Neuronal stem cell (in vitro differentiated cells): ENCODE measurements around the gene PRR12.

Source experiments
- DNase-seq: peaks from one replicate; pipeline ENCODE4 v3.0.0-alpha.2; 2013; ENCODE audit warnings: low spot score
- H2AFZ ChIP-seq: one replicate; pipeline ENCODE4 v1.6.1; 2013; ENCODE audit warnings: mild to moderate bottlenecking, low read length, inconsistent platforms
- H2AK5ac ChIP-seq: 2 replicates; pipeline ENCODE4 v1.6.1; 2013; ENCODE audit warnings: low read depth, mild to moderate bottlenecking, inconsistent platforms, low read length, moderate library complexity, mixed read lengths
- H2BK120ac ChIP-seq: 2 replicates; pipeline ENCODE4 v1.6.1; 2013; ENCODE audit warnings: low read depth, mild to moderate bottlenecking, inconsistent platforms, low read length, moderate library complexity, mixed read lengths
- H2BK12ac ChIP-seq: one replicate; pipeline ENCODE4 v1.6.1; 2013; ENCODE audit warnings: low read length, inconsistent platforms
- H2BK15ac ChIP-seq: 2 replicates; pipeline ENCODE4 v1.6.1; 2013; ENCODE audit warnings: mild to moderate bottlenecking, low read length, inconsistent platforms, mixed read lengths
- H2BK5ac ChIP-seq: one replicate; pipeline ENCODE4 v1.6.1; 2013; ENCODE audit warnings: inconsistent platforms, mild to moderate bottlenecking, low read length, moderate library complexity
- H3K14ac ChIP-seq: one replicate; pipeline ENCODE4 v1.6.1; 2013; ENCODE audit warnings: low read length, inconsistent platforms
- H3K18ac ChIP-seq: 2 replicates; pipeline ENCODE4 v1.6.1; 2013; ENCODE audit warnings: low read length, inconsistent platforms
- H3K23ac ChIP-seq: 2 replicates; pipeline ENCODE4 v1.6.1; 2013; ENCODE audit warnings: low read depth, mild to moderate bottlenecking, mixed read lengths, low read length, inconsistent platforms; ENCODE audit not compliant: poor library complexity
- H3K27ac ChIP-seq: replicated peaks from 3 replicates; pipeline ENCODE4 v1.5.1; 2013; ENCODE audit warnings: low read length, inconsistent platforms
- H3K27me3 ChIP-seq, 3 experiments: 2 replicates each; pipeline ENCODE4 v1.6.1; 2013; ENCODE audit warnings: low read length in 3 of 3, mild to moderate bottlenecking in 2 of 3, inconsistent platforms in 1 of 3, low read depth in 1 of 3, mixed read lengths in 1 of 3, moderate library complexity in 1 of 3; ENCODE audit not compliant: control insufficient read depth in 3 of 3, insufficient read depth in 3 of 3
- H3K36me3 ChIP-seq, 2 donors: replicated peaks in 1 of 2; 2 replicates each; pipeline ENCODE4 v1.6.1; 2013; ENCODE audit warnings: low read length in 2 of 2; ENCODE audit not compliant: control insufficient read depth in 2 of 2, insufficient read depth in 2 of 2
- H3K4ac ChIP-seq: 2 replicates; pipeline ENCODE4 v1.6.1; 2013; ENCODE audit warnings: inconsistent platforms, mild to moderate bottlenecking, low read length, moderate library complexity
- H3K4me1 ChIP-seq, 2 donors: 1 replicate in 1 of 2; 2 replicates in 1 of 2; pipeline ENCODE4 v1.6.1; 2013; ENCODE audit warnings: low read length in 2 of 2, low read depth in 1 of 2; ENCODE audit not compliant: control insufficient read depth in 2 of 2, insufficient read depth in 1 of 2
- H3K4me2 ChIP-seq: one replicate; pipeline ENCODE4 v1.6.1; 2013; ENCODE audit warnings: mild to moderate bottlenecking, low read length, inconsistent platforms; ENCODE audit not compliant: insufficient read depth, poor library complexity, severe bottlenecking
- H3K4me3 ChIP-seq, 2 donors: 2 replicates each; pipeline ENCODE4 v1.5.1; 2013; ENCODE audit warnings: low read length in 2 of 2, mild to moderate bottlenecking in 2 of 2, inconsistent platforms in 1 of 2, moderate library complexity in 1 of 2
- H3K79me1 ChIP-seq: one replicate; pipeline ENCODE4 v1.6.1; 2013; ENCODE audit warnings: low read depth, mild to moderate bottlenecking, inconsistent platforms, low read length, moderate library complexity
- H3K9ac ChIP-seq: one replicate; pipeline ENCODE4 v1.6.1; 2013; ENCODE audit warnings: mild to moderate bottlenecking, low read depth, low read length, inconsistent platforms; ENCODE audit not compliant: poor library complexity
- H3K9me3 ChIP-seq, 2 donors: replicated peaks in 1 of 2; 2 replicates each; pipeline versions ENCODE3 to v1.6.1; 2013; ENCODE audit warnings: low read length in 2 of 2, mild to moderate bottlenecking in 2 of 2, inconsistent platforms in 1 of 2, low read depth in 1 of 2, mixed read lengths in 1 of 2, moderate library complexity in 1 of 2; ENCODE audit not compliant: control insufficient read depth in 2 of 2, insufficient read depth in 1 of 2
- H4K8ac ChIP-seq: one replicate; pipeline ENCODE4 v1.6.1; 2013; ENCODE audit warnings: low read depth, mild to moderate bottlenecking, inconsistent platforms, low read length, moderate library complexity
- H4K91ac ChIP-seq: one replicate; pipeline ENCODE4 v1.6.1; 2013; ENCODE audit warnings: low read length, low read depth, mild to moderate bottlenecking, inconsistent platforms; ENCODE audit not compliant: poor library complexity
- WGBS, 2 donors: extraction: QIAGEN DNeasy Blood & Tissue Kit; methylation state at CpG; one replicate each; pipeline ENCODE4 v1.1.7; 2013; ENCODE audit warnings: missing lambda C conversion rate in 2 of 2, mixed read lengths in 1 of 2; ENCODE audit not compliant: insufficient read length in 2 of 2, insufficient replicate concordance in 1 of 2; ENCODE audit errors: extremely low coverage in 2 of 2; 5-methylcytosine and 5-hydroxymethylcytosine counted together

PRR12 gene

DNA sequence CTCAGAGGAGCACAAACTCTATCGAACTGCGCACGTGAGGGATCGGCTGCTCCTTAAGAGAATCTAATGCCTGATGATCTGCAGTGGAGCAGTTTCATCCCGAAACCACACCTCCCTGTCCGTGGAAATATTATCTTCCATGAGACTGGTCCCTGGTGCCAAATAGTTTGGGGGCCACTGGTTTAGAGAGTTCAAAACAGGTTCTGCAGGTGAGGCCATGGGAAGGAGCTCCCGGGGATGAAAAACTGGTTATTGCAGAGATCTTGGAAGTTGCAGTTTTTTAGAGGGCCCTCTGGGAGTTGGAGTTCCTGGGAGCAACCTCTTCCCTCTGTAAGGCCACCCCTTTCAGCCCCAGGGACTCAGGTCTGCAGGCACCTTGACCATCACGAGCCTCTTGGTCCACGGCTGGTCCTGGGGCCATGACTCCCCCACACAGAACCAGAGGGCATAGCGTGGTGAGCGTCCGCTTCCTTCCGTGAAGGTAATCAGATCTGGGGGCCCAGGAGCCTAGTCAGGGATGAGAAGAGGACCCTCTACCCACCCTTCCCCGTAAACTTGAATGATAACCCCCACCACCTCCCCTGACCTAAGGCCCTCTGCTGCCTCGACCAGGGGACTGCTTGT is 69.5 kb downstream of the PRR12 start:
- Histone ChIP-seq H2BK12ac (no peak overlapping the region), H3K18ac (no peak overlapping the region), H2BK120ac (no peak overlapping the region), H2AFZ (no peak overlapping the region), H3K23ac (no peak overlapping the region), H2AK5ac (no peak overlapping the region), H3K27me3 (no peaks in the 10 kb centered on the region), H3K4me1 (no peaks in the 10 kb centered on the region), H4K8ac (no peak overlapping the region), H3K4me3 (no peak overlapping the region), H3K9me3 (peaks cover 4 to 5% of the 10 kb centered on the region in 2 donors), H3K79me1 (peaks cover 2% of the 10 kb centered on the region), H3K14ac (no peak overlapping the region), H4K91ac (no peak overlapping the region), H3K27ac (no peak overlapping the region), H2BK15ac (no peak overlapping the region), H3K9ac (no peak overlapping the region), H3K4me2 (no peak overlapping the region), H3K4ac (no peak overlapping the region), H3K36me3 (peaks cover 56 to 79% of the 10 kb centered on the region in 2 donors), H2BK5ac (no peak overlapping the region)
- WGBS, 2 donors = no CpG with 5 or more reads among the region's 15 CpGs
- no peak for DNase-seq

- H4K8ac ChIP-seq = no peak overlapping the region
- no peak overlapping the region for H2BK12ac ChIP-seq
- no peak overlapping the region for H3K9ac ChIP-seq
- H3K4ac ChIP-seq = no peak overlapping the region
- H3K18ac ChIP-seq = peak overlapping the region; percentile 49
- H3K27ac ChIP-seq = no peak overlapping the region
- no peaks in the 10 kb centered on the region for H3K27me3 ChIP-seq
- no CpG with 5 or more reads among the region's 16 CpGs for WGBS, 2 donors
- peaks cover 5% of the 10 kb centered on the region for H3K79me1 ChIP-seq
- H3K4me1 ChIP-seq = peaks cover 3 to 6% of the 10 kb centered on the region in 2 donors
- peaks cover 4 to 5% of the 10 kb centered on the region in 2 donors for H3K9me3 ChIP-seq
- H2BK5ac ChIP-seq = peak overlapping the region; percentile 48
- H3K4me3 ChIP-seq = no peak overlapping the region
- H3K4me2 ChIP-seq = no peak overlapping the region
- no peak overlapping the region for H4K91ac ChIP-seq
- H3K36me3 ChIP-seq = peaks cover 49 to 63% of the 10 kb centered on the region in 2 donors
- no peak for DNase-seq
- H3K23ac ChIP-seq = peak overlapping the region; percentile 66
- H3K14ac ChIP-seq = peak overlapping the region; percentile 47
- H2BK15ac ChIP-seq = no peak overlapping the region
- no peak overlapping the region for H2BK120ac ChIP-seq
- H2AFZ ChIP-seq = no peak overlapping the region
- H2AK5ac ChIP-seq = no peak overlapping the region
These were observed 71.0 kb downstream of the PRR12 start for GRCh38 chr19:49662011-49662410.

- H4K8ac ChIP-seq = no peak overlapping the region
- H3K4me3 ChIP-seq = no peak overlapping the region
- H3K9ac ChIP-seq = no peak overlapping the region
- H3K4me1 ChIP-seq = peaks cover 3 to 10% of the 10 kb centered on the region in 2 donors
- no peak overlapping the region for H2BK5ac ChIP-seq
- no peak overlapping the region for H4K91ac ChIP-seq
- H3K27ac ChIP-seq = no peak overlapping the region
- no peak overlapping the region for H2BK12ac ChIP-seq
- H2BK120ac ChIP-seq = no peak overlapping the region
- no peak for DNase-seq
- H3K4ac ChIP-seq = no peak overlapping the region
- no CpG with 5 or more reads among the region's 12 CpGs for WGBS, 2 donors
- no peak overlapping the region for H3K23ac ChIP-seq
- peak overlapping the region; percentile 25 for H2AK5ac ChIP-seq
- H3K9me3 ChIP-seq = peaks cover 4 to 5% of the 10 kb centered on the region in 2 donors
- H3K14ac ChIP-seq = no peak overlapping the region
- peaks cover 42 to 59% of the 10 kb centered on the region in 2 donors for H3K36me3 ChIP-seq
- no peaks in the 10 kb centered on the region for H3K27me3 ChIP-seq
- H2BK15ac ChIP-seq = no peak overlapping the region
- peaks cover 8% of the 10 kb centered on the region for H3K79me1 ChIP-seq
- no peak overlapping the region for H2AFZ ChIP-seq
- no peak overlapping the region for H3K4me2 ChIP-seq
- no peak overlapping the region for H3K18ac ChIP-seq
These were observed 72.2 kb downstream of the PRR12 start for GRCh38 chr19:49663224-49663623.

- Histone ChIP-seq H4K8ac (no peak overlapping the region), H3K18ac (peak overlapping the region; percentile 94), H3K4me1 (peaks cover 3 to 10% of the 10 kb centered on the region in 2 donors), H3K79me1 (peaks cover 8% of the 10 kb centered on the region), H3K14ac (no peak overlapping the region), H2AFZ (peak overlapping the region; percentile 85), H3K4me3 (peak overlapping the region; percentile 73 to 87), H3K4ac (no peak overlapping the region), H2BK120ac (no peak overlapping the region), H3K27me3 (no peaks in the 10 kb centered on the region), H3K4me2 (peak overlapping the region; percentile 95), H2BK12ac (no peak overlapping the region), H2BK15ac (no peak overlapping the region), H3K23ac (peak overlapping the region; percentile 83), H3K27ac (peak overlapping the region; percentile 74), H3K36me3 (peaks cover 36 to 56% of the 10 kb centered on the region in 2 donors), H2AK5ac (no peak overlapping the region), H2BK5ac (no peak overlapping the region), H4K91ac (no peak overlapping the region), H3K9ac (peak overlapping the region; percentile 98), H3K9me3 (peaks cover 4 to 5% of the 10 kb centered on the region in 2 donors)
- no CpG with 5 or more reads among the region's 53 CpGs for WGBS, 2 donors
- peak; percentile 83 for DNase-seq
These were observed 73.4 kb downstream of the PRR12 start for GRCh38 chr19:49664171-49665035.
